Measurements from ENCODE around the gene C17orf67.

GRCh38 chr17:56863974-56864373 is 30.3 kb upstream of the C17orf67 start:
- TF ChIP-seq, protein P1, sequence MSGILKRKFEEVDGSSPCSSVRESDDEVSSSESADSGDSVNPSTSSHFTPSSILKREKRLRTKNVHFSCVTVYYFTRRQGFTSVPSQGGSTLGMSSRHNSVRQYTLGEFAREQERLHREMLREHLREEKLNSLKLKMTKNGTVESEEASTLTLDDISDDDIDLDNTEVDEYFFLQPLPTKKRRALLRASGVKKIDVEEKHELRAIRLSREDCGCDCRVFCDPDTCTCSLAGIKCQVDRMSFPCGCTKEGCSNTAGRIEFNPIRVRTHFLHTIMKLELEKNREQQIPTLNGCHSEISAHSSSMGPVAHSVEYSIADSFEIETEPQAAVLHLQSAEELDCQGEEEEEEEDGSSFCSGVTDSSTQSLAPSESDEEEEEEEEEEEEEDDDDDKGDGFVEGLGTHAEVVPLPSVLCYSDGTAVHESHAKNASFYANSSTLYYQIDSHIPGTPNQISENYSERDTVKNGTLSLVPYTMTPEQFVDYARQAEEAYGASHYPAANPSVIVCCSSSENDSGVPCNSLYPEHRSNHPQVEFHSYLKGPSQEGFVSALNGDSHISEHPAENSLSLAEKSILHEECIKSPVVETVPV (CRISPR knock-in tag; IDR thresholded peaks at IDR 0.05) = no peak
- no peak for TF ChIP-seq CSDC2 (CRISPR knock-in tag; IDR thresholded peaks at IDR 0.05)
- no peak for TF ChIP-seq ZNF565 (CRISPR knock-in tag; conservative IDR thresholded peaks at IDR 0.05; ENCODE audit: low read depth)
- TF ChIP-seq PATZ1 (CRISPR knock-in tag; IDR thresholded peaks at IDR 0.05; ENCODE audit: borderline replicate concordance) = no peak
- TF ChIP-seq TOX (CRISPR knock-in tag; IDR thresholded peaks at IDR 0.05; ENCODE audit: borderline replicate concordance) = no peak
- no peak for TF ChIP-seq GLIS3 (CRISPR knock-in tag; IDR thresholded peaks at IDR 0.05)
- no peak for TF ChIP-seq ZFP3 (CRISPR knock-in tag; IDR thresholded peaks at IDR 0.05)

Measured in SK-N-SH treated with all-trans-retinoic acid at 6 μM for 48 hours (cell line).